Measurements from ENCODE around the gene ATP1A4.

ATP1A4 gene

DNA sequence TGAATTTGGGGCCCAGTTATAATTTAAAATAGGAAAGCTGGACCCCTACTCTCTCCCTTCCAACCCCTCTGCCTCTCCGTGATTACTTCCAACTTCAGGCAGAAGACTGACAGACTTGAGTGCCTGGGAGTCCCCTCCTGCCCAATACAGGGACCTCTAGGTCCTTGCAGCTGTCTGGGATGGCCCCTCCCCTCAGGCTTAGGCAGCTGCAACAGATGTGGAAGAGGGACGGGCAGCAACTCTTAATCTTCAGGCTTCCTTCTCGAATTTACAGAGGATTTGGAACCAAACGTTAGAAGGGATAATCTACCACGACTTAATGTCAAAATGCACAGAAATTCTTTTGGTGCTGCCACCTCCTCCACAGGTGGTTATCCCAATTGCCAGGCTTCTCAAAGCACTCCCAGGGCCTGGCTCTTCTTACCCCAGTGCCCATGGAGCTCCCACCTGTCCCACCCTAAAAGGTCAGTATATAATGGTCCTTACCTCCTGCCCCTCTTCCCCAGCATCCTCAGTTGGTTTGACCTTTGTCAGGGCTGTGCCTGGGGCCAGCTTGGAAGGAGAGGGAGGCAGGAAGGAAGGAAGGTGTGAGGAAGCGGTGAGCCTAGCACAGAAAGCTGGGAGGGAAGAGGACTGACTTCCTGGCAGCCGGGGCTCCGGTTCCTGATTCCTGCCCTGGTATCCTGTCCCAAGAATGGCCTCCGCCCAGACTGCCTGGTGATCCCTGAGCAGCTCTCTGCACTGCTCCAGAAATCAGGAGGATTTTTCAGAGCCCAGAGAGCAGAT, 56.6 kb downstream of the ATP1A4 start:
- DNase-seq = no peak

DNA sequence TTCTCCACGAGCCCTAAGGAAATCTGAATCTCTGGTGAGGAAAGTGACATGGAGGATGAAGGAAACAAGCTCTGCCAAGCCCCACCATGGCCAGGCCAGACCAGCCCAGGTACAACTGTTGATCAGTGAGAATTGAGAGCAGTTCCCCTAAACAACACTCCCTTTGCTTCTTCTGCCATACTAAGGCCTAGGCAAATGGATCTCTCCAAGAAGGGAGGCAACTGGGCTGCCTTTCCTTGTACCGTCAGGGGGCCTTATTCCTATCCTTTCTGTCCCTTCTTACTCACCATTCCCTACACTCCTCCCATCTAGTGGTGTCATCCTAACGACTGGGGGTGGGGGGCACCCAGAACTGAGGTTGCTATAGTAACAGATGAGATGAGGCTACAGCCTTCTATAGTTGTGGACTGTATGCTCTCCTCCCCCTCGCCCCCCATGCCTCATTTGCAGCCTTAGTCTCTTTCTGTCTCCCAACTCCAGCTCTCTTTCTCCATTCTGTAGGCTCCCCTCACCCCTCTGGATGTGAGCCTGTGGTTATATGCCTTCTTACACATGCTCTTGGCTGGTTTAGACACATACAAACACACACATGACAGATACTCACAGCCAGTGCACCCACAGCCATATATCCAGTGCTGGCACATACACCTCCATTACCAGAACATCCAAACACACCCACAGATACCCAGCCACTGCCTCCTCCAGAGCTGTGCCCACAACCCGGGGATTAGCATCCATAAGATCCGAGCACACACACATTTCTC, 57.3 kb downstream of the ATP1A4 start:
- no peak for DNase-seq

DNA sequence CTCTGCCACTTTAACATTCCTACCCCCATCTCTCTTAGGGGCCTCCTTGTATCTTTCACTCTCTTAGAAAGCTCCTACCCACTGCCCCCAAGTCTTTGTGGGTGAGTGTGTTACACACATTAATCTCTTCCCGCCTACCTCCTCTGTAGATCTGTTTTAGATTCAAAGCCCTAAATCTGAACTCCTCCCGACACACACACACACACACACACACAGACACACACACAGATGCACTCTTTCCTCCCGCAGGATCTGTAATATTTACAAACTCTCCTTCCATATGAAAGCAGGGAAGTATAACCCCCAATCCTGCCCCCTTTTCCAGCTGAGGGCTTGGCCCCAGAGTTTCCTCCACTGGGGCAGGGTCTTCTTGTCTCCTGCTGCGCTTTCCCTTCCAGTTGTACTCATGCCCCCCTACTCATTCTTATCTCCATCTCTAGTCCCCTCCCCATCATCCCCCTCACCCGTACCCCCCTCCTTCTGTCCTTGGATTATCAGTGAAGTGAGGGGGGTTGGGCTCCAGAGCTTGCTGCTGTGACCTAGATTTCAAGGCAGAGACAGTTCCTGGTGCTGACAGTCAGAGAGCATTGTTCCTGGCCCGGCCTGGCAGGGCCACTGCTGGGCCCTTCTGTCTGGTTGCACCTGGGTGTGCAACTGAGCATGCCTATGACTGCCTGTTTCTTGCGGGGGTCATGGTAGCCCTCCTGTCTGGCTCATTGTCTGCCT, 58.1 kb downstream of the ATP1A4 start:
- DNase-seq = no peak

DNA sequence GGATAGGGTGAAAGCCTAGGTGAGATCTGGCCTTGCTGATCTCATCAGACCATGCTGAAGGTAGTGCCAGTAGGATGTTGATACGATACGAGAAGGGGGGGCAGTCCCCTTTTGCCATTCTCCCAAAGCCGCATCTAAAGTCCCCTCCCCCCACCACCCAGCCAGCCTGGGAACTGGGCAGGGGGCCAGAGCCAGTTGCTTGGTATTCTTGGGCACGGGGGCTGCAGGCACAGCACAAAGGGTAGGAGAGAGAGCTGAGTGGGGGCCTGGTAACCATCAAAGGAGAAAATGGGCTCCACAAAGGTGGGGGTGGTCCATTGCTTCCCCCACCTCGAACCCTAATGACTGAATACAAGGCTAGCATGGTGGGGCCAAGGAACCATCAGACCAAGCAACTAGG, 59.2 kb downstream of the ATP1A4 start:
- DNase-seq = no peak

DNA sequence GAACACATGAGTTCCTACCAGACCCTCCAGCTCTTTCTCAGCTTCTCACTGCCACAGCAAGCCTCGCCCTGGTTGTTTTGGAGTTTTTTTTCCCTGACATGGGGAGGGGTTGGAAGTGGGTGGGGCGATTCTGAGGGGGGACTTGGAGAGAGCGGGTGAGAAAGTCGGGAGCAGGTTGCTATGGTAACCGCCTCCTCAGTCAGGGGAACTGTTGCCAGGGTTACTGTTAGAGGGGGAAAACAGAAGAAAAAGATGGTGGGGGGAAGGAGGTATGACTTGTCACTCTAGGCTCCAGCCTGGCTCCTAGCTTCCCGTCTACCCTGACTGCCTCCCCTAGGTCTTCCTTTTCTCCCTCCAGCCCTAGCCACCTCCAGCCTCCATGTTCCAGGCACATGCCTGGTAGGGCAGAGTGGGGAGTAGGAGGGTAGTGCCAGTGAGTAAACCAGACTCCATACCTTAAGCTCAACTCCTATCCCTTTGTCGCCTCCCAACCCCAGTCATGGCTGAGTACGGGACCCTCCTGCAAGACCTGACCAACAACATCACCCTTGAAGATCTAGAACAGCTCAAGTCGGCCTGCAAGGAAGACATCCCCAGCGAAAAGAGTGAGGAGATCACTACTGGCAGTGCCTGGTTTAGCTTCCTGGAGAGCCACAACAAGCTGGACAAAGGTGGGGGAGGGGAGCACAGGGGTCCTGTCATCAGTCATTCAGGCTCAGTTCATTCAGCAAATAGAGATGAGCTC, 59.8 kb downstream of the ATP1A4 start:
- no peak for DNase-seq

DNA sequence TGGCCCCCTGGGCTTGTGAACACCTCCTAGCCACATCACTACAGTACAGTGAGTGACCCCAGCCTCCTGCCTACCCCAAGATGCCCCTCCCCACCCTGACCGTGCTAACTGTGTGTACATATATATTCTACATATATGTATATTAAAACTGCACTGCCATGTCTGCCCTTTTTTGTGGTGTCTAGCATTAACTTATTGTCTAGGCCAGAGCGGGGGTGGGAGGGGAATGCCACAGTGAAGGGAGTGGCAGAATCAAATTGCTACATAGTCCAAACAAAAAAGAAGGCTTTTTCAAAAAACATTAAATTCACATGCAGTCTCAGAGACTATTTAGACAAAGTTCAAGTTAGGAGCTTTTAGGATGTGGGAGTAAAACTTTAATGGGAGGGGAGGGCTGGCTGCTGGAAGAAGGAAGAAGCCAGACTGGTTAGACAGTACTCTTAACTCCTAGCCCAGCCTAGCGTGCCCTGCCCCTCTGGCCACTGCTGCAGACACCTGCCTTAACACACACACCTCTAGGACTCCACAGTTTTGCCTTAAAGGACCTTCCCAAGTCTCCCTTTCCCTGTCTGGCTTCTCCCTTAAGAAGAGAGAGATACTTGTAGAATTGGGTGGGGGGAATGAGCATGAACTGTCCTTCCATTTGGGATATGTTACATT, 63.2 kb downstream of the ATP1A4 start:
- DNase-seq = no peak

DNA sequence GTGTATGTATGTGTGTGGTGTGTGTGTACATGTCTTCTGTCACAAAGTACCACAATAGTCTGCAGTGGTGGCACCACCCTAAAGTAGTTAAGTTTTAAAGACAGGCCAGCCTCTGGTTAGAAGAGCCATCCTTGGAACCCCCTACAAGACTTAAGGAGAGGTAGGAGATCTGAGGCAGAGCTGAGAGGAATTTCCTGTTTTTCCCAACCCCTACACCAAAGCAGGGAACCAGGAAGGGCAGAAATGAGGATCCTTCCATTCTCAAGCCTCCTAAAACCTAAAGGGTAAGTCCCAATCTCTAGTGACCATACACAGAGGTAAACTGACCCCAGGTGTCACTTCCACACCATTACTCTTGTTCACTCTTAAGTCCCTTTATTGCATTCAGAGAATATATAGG, 64.9 kb downstream of the ATP1A4 start:
- DNase-seq = no peak

DNA sequence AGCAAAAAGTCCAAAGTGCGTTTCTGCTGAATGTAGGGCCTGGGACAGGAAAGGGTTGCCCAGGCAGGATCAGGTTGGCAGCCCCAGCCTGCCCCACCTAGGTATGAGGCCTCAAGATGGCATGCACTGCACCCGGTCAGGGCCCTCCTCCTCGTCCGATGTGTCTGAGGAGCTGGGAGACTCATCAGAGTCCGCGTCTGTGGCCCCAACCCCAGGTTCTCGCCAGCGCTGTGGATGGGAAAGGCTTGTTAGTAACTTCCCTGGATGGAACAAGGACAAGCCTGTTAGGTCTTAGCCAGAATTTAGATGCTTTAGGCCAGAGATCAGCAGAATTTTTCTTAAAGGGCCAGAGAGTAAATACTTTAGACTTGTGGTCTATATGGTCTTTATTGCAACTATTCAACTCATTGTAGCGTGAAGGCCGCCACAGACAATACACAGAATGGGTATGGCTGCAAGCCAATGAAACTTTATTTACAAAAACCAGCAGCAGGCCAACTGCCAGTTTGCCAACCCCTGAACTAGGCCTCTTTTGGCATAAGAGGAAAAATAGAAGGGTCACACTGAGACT, 66.2 kb downstream of the ATP1A4 start:
- DNase-seq = no peak

DNA sequence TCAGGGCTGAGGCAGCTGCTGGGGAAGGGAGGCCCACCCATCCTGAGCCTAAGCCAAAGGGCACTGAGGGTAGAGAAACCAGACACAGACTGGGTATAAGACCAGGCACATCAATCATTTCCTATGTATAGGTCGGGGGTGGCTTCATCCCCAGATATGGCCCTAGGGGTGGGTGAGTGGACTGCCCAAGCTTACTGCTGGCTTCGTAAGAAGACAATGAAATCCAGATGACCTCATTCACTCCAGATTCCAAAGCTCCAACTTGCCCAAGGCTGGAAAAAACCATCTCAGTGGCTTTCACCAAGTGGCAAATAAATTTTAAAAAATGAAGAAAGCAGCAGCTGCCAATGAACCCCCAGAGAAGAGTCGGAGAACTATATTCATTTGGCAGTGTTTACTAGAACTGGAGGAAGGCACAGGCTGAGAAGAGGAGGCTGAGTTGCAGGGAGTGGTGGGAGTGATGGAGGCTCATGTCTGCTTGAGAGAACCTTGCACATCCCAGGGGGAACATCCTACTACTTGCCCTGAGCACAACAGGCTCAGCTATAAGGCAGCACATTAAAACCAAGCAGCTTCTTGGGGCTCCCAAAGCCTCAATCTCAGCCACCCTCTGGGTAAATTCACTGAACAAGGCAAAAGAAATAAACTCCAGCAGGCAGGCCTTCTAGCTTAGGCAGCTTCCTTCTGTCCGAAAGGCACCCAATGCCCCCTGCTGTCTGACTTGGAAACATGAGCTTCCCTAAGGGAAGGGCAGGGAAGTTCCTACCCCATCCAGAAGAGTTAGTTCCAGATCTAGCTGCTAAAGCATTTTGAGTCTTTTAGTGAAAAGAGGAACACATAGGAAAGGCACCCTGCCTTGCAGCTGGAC, 67.9 kb downstream of the ATP1A4 start:
- DNase-seq = peak; percentile 11

DNA sequence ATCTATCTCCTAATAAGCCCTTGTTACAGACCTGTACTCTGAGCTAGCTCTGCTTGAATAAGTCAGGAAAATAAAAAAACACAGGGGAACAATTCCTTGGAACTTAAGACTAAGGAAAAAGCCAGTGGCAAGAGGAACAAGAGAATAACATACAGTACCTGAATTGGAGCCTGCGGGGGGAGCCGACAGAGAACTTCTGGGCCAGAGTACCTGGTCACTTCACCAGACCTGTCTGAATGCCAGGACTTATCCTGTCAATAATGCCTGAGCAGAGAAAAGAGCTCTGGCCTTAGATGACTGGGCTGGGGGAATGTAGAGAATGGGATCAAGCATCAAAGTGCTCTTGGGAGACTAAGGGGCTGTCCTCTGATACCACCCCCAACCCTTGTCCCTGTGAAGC, 68.9 kb downstream of the ATP1A4 start:
- DNase-seq = no peak

DNA sequence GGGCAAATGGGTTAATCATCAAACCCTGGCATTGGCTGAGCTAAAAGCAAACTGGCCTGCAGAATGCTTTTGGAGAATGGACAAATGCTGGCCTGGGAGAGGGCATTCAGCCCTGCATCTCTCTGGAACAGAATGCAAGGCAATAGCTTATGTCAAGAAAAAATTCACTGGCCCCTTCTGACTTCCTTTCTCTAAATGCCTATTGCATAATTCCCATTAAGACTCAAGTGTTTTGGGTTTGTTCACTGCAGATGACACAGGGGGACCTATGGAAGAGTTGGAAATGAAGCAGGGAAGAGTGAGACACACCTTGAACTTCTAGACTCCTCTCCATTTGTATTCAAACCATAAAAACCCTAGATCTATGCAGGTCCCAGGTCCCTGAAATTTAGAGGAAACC, 69.7 kb downstream of the ATP1A4 start:
- no peak for DNase-seq

DNA sequence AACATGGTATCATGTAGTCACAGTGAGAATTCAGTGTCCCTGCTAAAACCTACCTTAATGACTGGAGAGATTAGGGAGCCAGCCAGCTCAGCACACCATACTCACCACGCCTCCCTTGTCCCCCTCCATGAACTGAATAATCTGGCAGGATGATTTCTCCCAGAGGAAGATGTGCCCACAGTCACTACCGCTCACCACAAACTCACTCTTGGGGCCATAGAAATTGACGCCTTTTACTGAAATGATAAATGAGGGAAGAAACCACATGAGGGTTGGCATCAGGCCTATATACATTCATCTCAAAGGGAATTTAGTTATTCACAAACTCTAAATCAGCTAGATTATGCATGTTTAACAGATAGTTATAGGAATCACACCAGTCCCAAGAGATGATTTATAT, 71.1 kb downstream of the ATP1A4 start:
- no peak for DNase-seq

DNA sequence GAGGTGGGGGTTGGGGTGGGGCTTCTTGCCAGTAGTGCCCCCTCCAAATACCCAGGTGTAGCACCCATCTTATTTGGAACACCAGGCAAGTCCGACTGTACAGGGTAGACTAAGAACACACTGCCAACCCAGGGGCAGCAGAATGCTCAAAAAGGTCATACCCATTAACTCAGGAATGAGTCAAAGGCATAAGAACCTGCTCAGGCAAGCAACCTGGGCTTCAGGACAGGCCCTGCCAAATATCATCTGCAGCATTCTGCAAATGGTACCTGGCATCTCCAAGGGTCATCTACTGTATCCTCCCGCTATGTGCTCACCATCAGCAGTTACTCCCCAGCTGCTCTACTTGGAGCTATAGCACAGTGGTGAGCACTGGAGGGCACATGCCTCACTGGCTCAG, 73.2 kb downstream of the ATP1A4 start:
- DNase-seq = no peak

DNA sequence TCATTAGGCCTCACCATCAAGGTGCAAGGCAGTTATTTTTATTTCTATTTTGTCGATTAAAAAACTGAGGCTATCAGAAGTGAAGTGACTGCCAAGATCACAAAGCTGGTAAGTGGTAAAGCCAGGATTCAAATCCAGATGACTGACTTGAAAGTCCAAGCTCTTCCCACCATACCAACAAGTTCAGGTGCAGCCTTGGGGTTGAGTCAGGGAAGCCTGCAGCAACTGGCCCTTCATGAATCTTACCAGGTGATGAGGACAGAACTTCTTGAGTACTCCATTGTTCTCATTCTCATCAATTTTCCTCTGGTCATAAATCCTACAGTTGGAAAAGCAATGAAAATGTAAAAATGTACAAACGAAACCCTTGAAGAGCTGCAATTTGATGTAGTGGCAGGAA, 73.9 kb downstream of the ATP1A4 start:
- DNase-seq = no peak

DNA sequence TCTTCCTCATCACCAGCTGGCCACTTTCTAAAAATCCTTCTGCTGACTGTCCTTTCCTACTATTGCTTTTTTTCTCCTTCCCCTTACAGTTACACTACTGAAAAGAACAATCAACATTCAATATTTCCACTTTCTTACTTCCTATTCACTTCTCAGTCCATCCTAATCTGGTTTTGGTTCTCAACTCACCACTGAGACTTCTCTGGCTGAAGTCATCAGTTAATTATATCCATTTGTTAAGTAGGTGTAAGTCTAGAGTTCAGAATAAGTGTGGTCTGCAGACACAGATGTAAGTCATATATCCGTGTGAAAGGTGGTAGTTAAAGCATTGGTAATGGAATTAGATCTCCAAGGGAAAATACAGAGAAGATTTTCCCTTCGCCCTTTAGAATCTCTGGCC, 75.2 kb downstream of the ATP1A4 start:
- DNase-seq = no peak

DNA sequence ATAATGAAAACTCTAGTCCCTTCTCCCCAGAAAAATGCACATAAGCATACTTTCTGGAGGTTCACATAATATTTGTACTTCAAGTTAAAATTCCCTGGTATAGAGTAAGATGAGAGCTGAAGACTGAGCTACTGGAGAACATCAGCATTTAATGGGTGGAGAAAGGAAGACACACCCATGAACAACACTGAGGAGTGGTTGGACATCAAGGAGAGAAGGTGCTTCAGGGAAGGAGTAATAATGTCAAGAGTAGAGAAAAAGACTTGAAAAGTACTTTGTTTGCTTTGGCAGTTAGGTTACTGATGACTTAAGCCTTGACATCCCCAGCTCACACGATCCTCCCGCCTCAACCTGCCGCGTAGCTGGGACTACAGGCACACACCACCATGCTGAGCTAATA, 75.6 kb downstream of the ATP1A4 start:
- no peak for DNase-seq

DNA sequence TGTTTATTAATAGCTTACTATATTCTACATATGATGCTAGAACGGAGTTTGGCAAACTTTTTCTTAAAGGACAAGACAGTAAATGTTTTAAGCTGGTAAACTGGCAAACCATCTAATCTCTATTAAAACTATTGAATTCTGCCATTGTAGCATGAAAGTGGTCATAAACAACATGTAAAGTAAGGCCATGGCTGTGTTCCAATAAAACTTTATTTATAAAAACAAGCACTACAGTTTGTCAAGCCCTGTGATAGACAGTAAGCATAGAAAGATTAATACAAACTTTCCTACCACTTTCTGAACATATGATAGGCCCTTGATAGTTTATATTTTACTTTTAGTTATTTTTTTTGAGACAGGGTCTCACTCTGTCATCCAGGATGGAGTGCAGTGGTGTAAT, 76.2 kb downstream of the ATP1A4 start:
- DNase-seq = no peak

DNA sequence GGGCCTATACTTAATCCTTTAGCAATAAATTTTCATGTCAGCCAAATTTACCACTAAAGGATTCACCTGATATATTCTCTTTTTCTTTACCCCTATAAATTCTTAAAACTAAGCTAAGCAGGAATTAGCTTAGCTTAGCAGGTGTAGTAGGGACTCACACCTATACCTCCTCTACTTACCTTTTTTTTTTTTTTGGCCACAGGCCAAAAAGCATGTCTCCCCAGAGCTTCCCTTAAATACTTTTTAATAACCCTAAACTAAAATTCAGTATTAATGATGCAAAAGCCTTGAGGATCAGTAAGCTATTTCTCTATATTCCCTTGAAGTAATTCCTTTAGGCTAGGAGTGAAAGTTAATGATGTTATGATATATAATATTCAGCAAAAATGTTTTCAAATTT, 77.0 kb downstream of the ATP1A4 start:
- DNase-seq = no peak

DNA sequence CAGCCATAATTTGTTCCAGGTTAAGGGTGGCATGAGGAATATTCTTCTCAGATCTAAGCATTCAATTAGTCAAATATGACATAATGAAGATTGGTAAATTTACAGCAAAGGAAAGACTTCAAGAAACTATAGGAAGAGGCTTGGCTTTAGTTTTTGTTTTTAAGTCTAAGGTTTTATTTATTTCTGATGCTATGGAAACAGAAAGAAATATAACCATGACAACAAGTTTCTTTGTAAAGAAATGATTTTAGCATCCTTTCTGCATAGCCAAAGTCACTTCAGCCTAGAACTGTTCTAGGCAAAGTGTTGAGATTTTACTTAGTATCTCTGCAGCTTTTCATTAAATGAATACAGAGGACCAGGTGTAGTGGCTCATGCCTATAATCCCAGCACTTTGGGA, 81.5 kb downstream of the ATP1A4 start:
- DNase-seq = no peak

All from DMS 273 treated with DMSO at 0.1 percent for 48 hours (cell line).